ENCODE measurements around the gene PRL. TPM values are rescaled to one million over a fixed set of nuclear protein-coding genes. Genes with fewer than 3 reads are reported as not detected.

The PRL gene
- total RNA-seq: 0.99 TPM

DNA sequence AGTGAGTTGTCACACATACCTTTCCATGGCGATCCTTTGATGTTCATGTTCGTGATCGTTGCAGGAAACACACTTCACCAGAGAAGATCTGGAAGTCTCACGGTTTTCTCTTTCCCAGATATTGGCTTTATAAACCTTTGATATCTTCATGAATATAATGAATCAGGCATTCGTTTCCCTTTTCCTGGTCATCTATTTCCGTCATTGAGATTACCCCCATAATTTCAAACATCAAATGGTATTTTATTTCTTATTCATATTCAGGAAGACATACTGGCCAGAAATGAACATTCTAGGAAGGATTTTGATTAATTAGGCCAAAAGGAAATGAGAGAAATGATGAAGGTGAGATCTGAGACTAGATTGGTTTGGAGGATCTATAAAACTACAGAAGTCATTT is at the start of gene PRL:
Gene PRL (minus strand): TSS at position 101 of the 400 bp plus-strand sequence. CDS start 54 bp downstream, at position 47.

Measured in camera-type eye (tissue), 1 donor.